Measurements from ENCODE around the gene CDKN2B.

- TF ChIP-seq CTCF (IDR thresholded peaks at IDR 0.05; ENCODE audit: low read length) (no peak), EZH2phosphoT487 (IDR thresholded peaks at IDR 0.05; ENCODE audit: low read length) (no peak), EZH2 (optimal IDR thresholded peaks at IDR 0.05; ENCODE audit: low read depth, low read length) (no peak)
Measured at GRCh38 chr9:21991072-21991959, 17.8 kb downstream of the CDKN2B start.

Measured in MM.1S (cell line).